Transverse colon (tissue), 3 donors: ENCODE results near the gene OR1M1.

Experiments used
- CTCF ChIP-seq, 5 experiments: fragments of 200-600 bp in 3 of 5; fragments of 450-650 bp in 2 of 5; sonication (generic) in 3 of 5; IDR thresholded peaks; 1 replicate in 2 of 5; 2 replicates in 3 of 5; pipeline ENCODE4 v1.5.1; 2016 to 2017; ENCODE audit warnings: antibody characterized with exemption in 5 of 5, inconsistent platforms in 3 of 5, mild to moderate bottlenecking in 2 of 5, moderate library complexity in 1 of 5
- EP300 ChIP-seq: sonication (generic); formaldehyde crosslinking; IDR thresholded peaks from one replicate; pipeline ENCODE4 v1.6.1; 2017; ENCODE audit warnings: antibody characterized with exemption, low read depth
- POLR2A ChIP-seq: fragments of 450-650 bp; IDR thresholded peaks from one replicate; pipeline ENCODE4 v1.6.1; 2016; ENCODE audit warnings: antibody characterized with exemption, mild to moderate bottlenecking, moderate library complexity

DNA sequence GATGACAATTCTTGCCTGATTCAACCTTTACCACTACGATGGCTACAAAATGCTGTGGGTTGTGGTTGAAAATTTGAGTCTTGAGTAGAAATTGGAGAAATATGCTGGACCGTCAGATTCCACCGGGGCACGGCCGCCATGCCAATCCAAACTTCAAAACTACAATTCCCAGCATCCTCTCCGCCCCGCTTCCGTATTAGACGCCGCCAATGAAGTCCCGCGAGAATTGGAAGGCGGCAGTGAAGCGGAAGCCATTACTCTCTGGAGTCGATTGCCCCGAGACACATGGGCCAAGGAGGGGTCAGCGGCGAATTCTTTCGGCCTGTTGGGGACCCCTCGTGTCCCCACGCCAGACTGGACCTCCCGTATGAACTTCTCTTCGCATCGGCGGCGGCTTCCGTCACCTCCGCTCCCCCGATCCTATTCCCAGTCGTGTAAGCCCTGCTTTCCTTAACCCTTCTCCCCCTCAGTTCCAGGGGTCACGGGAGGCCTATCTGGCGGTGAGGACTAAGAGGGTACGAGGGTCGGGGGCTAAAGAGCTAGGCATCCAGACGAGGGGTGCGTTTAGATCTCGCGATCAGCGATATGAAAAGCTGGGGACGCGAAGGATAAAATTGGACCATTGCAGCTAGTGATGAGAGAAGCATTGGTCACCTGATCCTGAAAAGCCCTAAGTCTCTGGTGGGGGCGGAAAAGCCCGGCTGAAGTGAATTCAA is 53.5 kb downstream of the OR1M1 start, which contains the start of gene ZNF317:
- TF ChIP-seq CTCF (IDR thresholded peaks at IDR 0.05) = no peak
- peak; percentile 53 for TF ChIP-seq POLR2A
- TF ChIP-seq EP300 = no peak
